ENCODE data around the gene ITPR1. TPM values are rescaled to one million over a fixed set of nuclear protein-coding genes. Genes with fewer than 3 reads are reported as not detected.
A peak's percentile ranks its signal among the peaks of the same experiment; 100 is the strongest.
"Not testable (repeated sequence)": the region's sequence is repeated elsewhere in the genome, so short reads cannot be mapped to it uniquely, and the experiment has no call there.

Gene ITPR1
- polyA plus RNA-seq (2013, experiment 1 of 2; ENCODE audit: insufficient read length), result 5.4 TPM
- polyA plus RNA-seq (2013, experiment 2 of 2; ENCODE audit: insufficient read length), result 4.5 TPM

DNA sequence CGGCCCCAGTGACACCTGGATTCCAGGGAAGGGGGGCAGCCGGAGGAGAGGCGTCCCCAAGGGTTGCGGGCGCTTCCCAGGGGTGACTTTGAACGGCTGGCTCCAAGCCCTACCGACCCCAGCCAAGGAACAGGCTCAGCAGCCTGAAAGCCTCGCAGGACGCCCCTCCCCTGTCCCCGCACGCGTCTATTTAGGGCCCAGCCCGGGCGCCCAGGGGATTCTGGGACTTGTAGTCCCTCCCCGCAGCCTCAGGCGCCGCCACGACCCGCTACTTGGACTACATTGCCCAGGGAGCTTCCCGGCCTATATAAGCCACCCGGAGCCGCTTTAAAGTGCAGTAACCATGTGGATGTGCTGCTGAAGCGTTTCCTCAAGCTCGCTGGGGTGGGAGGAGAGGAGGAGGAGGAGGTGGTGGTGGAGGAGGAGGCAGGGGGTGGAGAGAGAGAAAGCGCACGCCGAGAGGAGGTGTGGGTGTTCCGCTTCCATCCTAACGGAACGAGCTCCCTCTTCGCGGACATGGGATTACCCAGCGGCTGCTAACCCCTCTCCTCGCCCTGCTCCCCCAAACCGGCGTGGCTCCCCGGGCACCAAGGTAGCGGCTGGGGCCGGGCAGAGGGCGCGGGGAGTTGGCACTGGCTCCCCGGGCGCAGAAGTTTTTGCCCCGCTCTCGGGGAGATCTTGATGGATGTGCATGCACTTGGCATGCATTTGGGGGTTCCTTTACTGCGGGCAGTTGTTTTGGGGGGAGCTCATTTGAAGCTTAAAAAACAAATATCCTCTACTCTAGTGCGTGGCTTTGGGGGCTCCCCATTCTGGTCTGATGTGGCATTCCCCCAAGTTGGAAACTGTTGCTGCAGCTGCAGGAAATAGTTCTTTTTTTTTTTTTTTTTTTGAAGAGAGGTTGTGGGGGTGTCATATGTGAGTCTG lies at the start of gene ITPR1:
Gene ITPR1 (plus strand): TSS at position 335 of the 927 bp plus-strand sequence. CDS start 23,144 bp downstream, outside the sequence.
- DNase-seq, result peak; percentile 99

GRCh38 chr3:4447295-4447999 lies 45.7 kb upstream of the ITPR1 start:
- DNase-seq, result no peak

DNA sequence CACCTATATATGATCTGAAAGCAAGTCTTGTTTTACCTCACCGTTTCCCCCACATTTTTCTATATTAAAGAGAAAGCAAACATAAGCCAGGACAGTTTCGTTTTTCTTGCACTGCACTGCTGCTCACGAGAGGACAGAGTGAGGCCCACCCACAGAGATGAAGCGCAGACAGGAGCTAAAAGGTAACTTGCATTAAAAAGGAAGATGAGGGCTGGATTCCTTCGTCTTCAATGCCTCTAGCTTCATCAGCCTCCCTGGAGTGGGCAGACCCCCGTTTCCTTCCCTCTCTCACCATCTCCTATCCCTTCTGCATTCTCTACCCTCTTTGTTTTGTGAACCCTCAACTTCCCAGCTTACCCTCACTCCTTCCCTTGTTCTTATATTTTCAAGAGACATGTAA lies 45.0 kb upstream of the ITPR1 start:
- DNase-seq, result no peak

DNA sequence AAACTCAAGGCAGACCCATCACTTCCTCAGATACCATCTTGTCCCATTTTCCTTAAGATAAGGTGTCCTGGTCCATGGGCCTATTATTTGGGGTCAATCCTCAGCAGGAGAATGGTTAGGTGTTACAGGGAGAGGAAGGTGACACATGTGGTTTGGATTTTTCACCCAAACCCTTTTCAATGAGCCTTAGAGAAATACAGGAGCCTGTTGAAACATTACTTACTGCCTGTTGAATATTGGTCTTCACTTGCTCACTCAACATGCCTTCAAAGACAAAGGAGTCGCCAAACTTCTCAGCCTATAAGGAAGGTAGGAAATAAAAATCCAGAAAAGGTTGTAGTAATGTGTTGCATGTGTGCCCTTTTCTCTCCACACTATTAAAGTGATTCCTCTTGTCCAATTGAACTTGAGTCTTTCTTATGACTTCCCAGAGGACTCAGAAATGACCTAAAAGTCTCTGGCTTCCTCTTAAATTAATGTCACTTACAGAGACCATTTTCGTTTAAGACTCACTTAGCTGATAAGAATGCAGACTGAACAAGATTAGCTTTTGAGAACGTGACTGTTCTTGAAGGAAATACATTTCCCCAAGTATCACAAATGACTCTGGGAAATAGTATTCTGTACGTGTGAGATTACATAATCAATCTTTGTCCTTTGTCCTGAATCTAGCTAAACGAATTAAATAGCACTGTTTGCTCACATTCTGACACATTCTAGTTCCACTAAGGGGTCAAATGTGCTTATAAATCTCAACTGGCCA lies 43.9 kb upstream of the ITPR1 start:
- DNase-seq, result no peak

DNA sequence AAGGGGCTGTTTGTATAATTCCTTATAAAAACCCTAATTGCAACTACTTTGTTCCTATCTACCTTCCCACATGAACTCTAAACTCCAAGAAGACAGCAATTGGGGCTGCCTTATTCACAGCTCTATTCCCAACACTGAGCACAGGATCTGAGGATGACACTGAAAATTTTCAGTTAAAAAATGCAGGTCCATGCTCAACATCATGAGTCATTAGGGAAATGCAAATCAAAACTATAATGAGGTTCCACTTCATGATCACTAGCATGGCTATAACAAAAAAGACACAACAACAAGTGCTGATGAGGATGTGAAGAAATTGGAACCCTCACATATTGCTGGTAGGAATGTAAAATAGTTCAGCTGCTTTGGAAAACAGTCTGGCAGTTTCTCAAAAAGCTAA lies 39.0 kb upstream of the ITPR1 start:
- DNase-seq, result no peak

GRCh38 chr3:4456780-4457179 lies 36.4 kb upstream of the ITPR1 start:
- DNase-seq, result not testable (repeated sequence)

DNA sequence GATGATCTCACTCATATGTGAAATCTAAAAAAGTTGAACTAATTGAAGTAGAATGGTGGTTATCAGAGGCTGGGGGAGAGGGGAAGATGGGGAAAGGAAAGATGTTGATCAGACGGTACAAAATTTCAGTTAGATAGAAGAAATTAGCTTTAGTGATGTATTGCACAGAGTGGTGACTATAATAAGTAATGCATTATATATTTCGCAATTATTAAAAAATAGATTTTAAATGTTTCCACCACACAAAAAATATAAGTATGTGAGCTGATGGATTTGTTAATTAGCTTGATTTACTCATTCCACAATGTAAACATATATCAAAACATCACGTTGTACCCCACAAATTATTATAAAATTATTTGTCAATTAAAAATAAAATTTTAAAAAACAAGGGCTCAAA lies 34.2 kb upstream of the ITPR1 start:
- no peak for DNase-seq

GRCh38 chr3:4460334-4460733 lies 32.8 kb upstream of the ITPR1 start:
- DNase-seq, result no peak

GRCh38 chr3:4461468-4462090 lies 31.6 kb upstream of the ITPR1 start:
- no peak for DNase-seq

- no peak for DNase-seq
Measured at GRCh38 chr3:4462369-4463040, 30.6 kb upstream of the ITPR1 start.

GRCh38 chr3:4464576-4464975 lies 28.6 kb upstream of the ITPR1 start:
- DNase-seq, result no peak

- peak; percentile 77 for DNase-seq
Measured at GRCh38 chr3:4466741-4467521, 26.2 kb upstream of the ITPR1 start, which contains the start of gene SUMF1. Gene SUMF1 (minus strand): TSS chr3:4467269. CDS start chr3:4467245, 24 bp downstream.

- DNase-seq, result no peak
Measured at GRCh38 chr3:4467522-4467867, 25.7 kb upstream of the ITPR1 start.

DNA sequence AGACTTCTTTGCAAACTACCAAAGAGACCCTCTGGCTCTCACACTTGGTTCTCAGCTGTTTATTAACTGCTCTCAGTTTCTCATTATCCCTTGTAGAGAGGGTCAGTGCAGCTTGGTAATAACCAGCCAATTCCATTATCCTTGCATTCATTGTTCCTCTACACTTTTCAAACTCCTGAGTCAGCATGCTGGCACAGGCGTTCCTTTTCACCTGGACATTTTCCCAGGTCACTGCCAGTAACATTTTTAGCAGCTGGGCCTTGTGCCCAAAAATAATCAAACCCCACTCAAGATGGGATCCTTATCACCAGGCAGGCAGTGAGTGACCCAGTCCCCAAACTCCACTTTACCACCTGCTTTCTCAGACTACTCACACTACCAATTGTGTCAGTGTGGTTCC lies 21.2 kb upstream of the ITPR1 start:
- DNase-seq, result no peak

GRCh38 chr3:4472312-4472711 lies 20.8 kb upstream of the ITPR1 start:
- no peak for DNase-seq

DNA sequence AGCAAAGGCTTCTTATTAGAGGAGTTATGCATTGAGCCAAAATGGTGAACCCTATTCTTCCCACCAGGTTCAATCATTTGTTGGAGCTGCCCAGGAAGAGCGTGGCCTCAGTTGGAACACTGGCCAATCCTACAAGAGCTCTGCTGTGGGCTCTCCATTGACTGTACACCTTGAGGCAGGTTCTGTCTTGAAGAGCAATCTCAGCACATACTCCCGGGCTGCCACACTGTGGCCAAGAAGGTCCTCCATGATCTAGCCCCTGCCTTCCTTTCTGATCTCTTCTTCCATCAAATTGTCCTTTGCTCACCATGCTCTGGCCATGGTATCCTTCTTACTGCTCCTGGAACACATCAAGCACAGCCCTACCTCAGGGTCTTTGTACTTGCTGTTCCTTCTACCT lies 20.4 kb upstream of the ITPR1 start:
- no peak for DNase-seq

DNA sequence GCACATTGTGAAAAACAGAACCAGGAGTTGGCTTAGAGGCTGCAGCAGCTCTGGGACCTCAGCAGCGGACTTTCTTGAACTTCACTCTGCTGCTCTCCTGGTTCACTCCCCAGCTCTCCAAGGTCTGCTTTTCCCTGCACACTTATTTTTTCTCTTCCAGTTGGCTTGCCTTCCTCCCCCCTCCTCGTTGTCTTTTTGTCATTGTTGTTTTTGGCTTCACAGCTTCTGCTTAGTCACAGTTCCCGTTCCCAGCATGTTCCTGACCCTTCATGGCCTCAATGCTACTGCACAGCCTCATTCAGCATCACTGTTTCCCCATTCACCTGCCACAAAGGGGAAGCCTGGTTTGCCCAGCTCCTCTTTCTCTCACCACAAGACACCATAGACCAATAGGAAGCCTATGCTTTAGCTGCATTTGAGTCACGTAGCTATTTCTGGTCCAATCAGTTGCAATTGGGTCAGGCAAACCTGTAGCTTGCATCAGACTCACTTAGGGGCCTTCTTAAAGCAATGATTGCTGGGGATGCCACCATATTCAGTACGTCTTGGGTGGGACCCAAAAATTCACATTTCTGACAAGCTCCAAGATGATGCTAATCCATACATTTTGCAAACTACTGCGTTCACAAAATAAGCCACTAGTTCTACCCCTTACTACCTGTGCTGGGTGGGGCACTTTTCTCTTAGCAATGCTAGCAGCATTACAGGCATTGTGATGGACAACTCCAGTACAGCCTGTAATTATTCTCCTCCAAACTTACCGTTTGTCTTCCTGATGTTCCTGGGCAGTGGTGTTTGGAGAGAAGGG lies 18.3 kb upstream of the ITPR1 start:
- DNase-seq, result no peak

DNA sequence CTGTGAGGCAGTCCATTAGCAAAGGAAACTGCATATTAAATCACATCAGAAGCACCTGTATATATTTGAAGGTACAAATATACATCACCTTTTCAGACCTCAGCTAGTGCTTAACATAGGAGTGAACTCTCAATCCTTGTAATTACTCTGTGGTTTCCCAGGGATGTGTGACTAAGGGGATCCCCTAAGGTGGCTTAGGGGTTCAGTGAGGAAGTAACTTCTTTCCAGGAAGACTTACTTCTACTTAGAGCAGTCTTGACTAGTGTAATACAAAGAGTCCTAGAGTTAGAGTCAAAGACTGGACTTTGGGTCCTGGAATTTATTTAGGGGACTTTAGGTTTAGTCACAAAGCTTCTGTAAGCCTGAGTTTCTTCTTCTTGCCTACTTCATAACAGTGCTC lies 17.3 kb upstream of the ITPR1 start:
- DNase-seq, result no peak

GRCh38 chr3:4476496-4476895 lies 16.7 kb upstream of the ITPR1 start:
- DNase-seq, result no peak

- DNase-seq, result no peak
Measured at GRCh38 chr3:4478261-4478660, 14.9 kb upstream of the ITPR1 start.

All from fibroblast of skin of abdomen (primary cell).